GM23338 (cell line): Measurements from ENCODE around the gene RNF166. TPM values are rescaled to one million over a fixed set of nuclear protein-coding genes. Genes with fewer than 3 reads are reported as not detected.

Source experiments
- ATAC-seq: fragments of 200-7000 bp; cut with Tn5 transposase; 3 replicates; pipeline ENCODE4 v1.9.1; 2020
- DNase-seq: peaks from one replicate; pipeline ENCODE4 v3.0.0-alpha.2; 2015; ENCODE audit warnings: low spot score
- H2AFZ ChIP-seq: fragments of 200-600 bp; sonication (generic); 2 replicates; pipeline ENCODE4 v1.8.0; 2016; ENCODE audit warnings: antibody characterized with exemption, mild to moderate bottlenecking, moderate library complexity
- H3F3A ChIP-seq: fragments of 200-600 bp; sonication (generic); replicated peaks from 2 replicates; pipeline ENCODE4 v1.8.0; 2017; ENCODE audit warnings: antibody characterized with exemption, mixed run types, low read depth
- H3K27ac ChIP-seq: fragments of 200-600 bp; sonication (generic); 2 replicates; pipeline ENCODE4 v1.6.1; 2016; ENCODE audit warnings: low read depth
- H3K27me3 ChIP-seq: fragments of 200-600 bp; sonication (generic); 2 replicates; pipeline ENCODE4 v1.8.0; 2016; ENCODE audit warnings: mild to moderate bottlenecking, mixed run types, moderate library complexity; ENCODE audit not compliant: insufficient read depth
- H3K36me3 ChIP-seq: fragments of 200-600 bp; sonication (generic); 2 replicates; pipeline ENCODE4 v1.8.0; 2016; ENCODE audit warnings: mild to moderate bottlenecking; ENCODE audit not compliant: insufficient read depth
- H3K4me1 ChIP-seq: fragments of 200-600 bp; sonication (generic); 2 replicates; pipeline ENCODE4 v1.8.0; 2016; ENCODE audit warnings: mild to moderate bottlenecking, moderate library complexity; ENCODE audit not compliant: insufficient read depth
- H3K4me2 ChIP-seq: fragments of 200-600 bp; sonication (generic); 2 replicates; pipeline ENCODE4 v1.7.1; 2017; ENCODE audit warnings: mixed run types
- H3K4me3 ChIP-seq: fragments of 200-600 bp; sonication (generic); 2 replicates; pipeline ENCODE4 v1.6.1; 2016; ENCODE audit warnings: mixed run types
- H3K79me2 ChIP-seq: fragments of 200-600 bp; sonication (generic); replicated peaks from 2 replicates; pipeline ENCODE4 v1.8.0; 2017; ENCODE audit warnings: mild to moderate bottlenecking; ENCODE audit not compliant: insufficient read depth
- H3K9me2 ChIP-seq: fragments of 200-600 bp; sonication (generic); 2 replicates; pipeline ENCODE4 v1.8.0; 2017; ENCODE audit not compliant: insufficient read depth
- H4K20me1 ChIP-seq: fragments of 200-600 bp; sonication (generic); replicated peaks from 2 replicates; pipeline ENCODE4 v1.8.0; 2017; ENCODE audit warnings: mild to moderate bottlenecking; ENCODE audit not compliant: insufficient read depth
- H3K27ac Mint-ChIP-seq: 2 replicates; pipeline ENCODE4 v1.8.0; 2020; ENCODE audit warnings: inconsistent platforms, mild to moderate bottlenecking, moderate library complexity, mixed read lengths
- H3K27me3 Mint-ChIP-seq: 3 replicates; pipeline ENCODE4 v1.8.0; 2022; ENCODE audit warnings: low read depth, mild to moderate bottlenecking, moderate library complexity, mixed read lengths, inconsistent platforms; ENCODE audit not compliant: insufficient read depth, poor library complexity
- H3K36me3 Mint-ChIP-seq: 3 replicates; pipeline ENCODE4 v1.8.0; 2021; ENCODE audit warnings: low read depth, mild to moderate bottlenecking, inconsistent platforms, moderate library complexity, mixed read lengths
- H3K4me1 Mint-ChIP-seq: 3 replicates; pipeline ENCODE4 v1.8.0; 2020; ENCODE audit warnings: mild to moderate bottlenecking, inconsistent platforms, mixed read lengths
- H3K4me3 Mint-ChIP-seq: 3 replicates; pipeline ENCODE4 v1.8.0; 2021; ENCODE audit warnings: moderate library complexity, mild to moderate bottlenecking, inconsistent platforms, mixed read lengths
- H3K9me3 Mint-ChIP-seq: 3 replicates; pipeline ENCODE4 v1.8.0; 2020; ENCODE audit warnings: moderate library complexity, mild to moderate bottlenecking, inconsistent platforms, mixed read lengths
- CREB1 ChIP-seq: fragments of 250-450 bp; sonication (Bioruptor Pico); IDR thresholded peaks from 2 replicates; pipeline ENCODE4 v1.5.0; 2020; ENCODE audit warnings: low read depth, mild to moderate bottlenecking, moderate library complexity
- ETS1 ChIP-seq: IDR thresholded peaks from 2 replicates; pipeline ENCODE4 v1.6.1; 2016; ENCODE audit warnings: antibody characterized with exemption
- EZH2 ChIP-seq: fragments of 200-600 bp; sonication (generic); IDR thresholded peaks from one replicate; pipeline ENCODE4 v1.8.0; 2017; ENCODE audit warnings: antibody characterized with exemption, mild to moderate bottlenecking, low read depth; ENCODE audit not compliant: unreplicated experiment
- EZH2phosphoT487 ChIP-seq: fragments of 200-600 bp; sonication (generic); IDR thresholded peaks from one replicate; pipeline ENCODE4 v1.8.1; 2018; ENCODE audit warnings: antibody characterized with exemption; ENCODE audit not compliant: unreplicated experiment
- JUNB ChIP-seq: IDR thresholded peaks from one replicate; pipeline ENCODE4 v1.6.1; 2016; ENCODE audit warnings: antibody characterized with exemption; ENCODE audit not compliant: unreplicated experiment
- NANOG ChIP-seq: IDR thresholded peaks from 2 replicates; pipeline ENCODE4 v1.6.1; 2016; ENCODE audit warnings: antibody characterized with exemption, borderline replicate concordance
- POLR2AphosphoS5 ChIP-seq: IDR thresholded peaks from 2 replicates; pipeline ENCODE4 v1.6.1; 2016; ENCODE audit warnings: antibody characterized with exemption, low read depth
- REST ChIP-seq: IDR thresholded peaks from one replicate; pipeline ENCODE4 v1.6.1; 2018; ENCODE audit warnings: antibody characterized with exemption; ENCODE audit not compliant: unreplicated experiment
- STAT1 ChIP-seq: IDR thresholded peaks from one replicate; pipeline ENCODE4 v1.6.1; 2016; ENCODE audit warnings: antibody characterized with exemption; ENCODE audit not compliant: unreplicated experiment
- ZNF114 ChIP-seq: fragments of 250-450 bp; sonication (Bioruptor Pico); IDR thresholded peaks from 2 replicates; pipeline ENCODE4 v1.5.0; 2020; ENCODE audit warnings: mild to moderate bottlenecking, moderate library complexity
- ZNF331 ChIP-seq: fragments of 250-450 bp; sonication (Bioruptor Pico); IDR thresholded peaks from 2 replicates; pipeline ENCODE4 v1.5.0; 2020; ENCODE audit warnings: low read depth, mild to moderate bottlenecking, moderate library complexity
- polyA plus RNA-seq: library from polyadenylated mRNA; unstranded; fragments of >200 nt; fragmentation: Nextera tagmentation; extraction: Ambion mirVana; gene quantifications from 2 replicates; pipeline ENCODE4 v1.2.1, GENCODE V29; 2016
- total RNA-seq: library from RNA; depleted of rRNA; stranded (reverse); fragments of >200 nt; shearing (Covaris generic); gene quantifications from 2 replicates; pipeline ENCODE4 v1.2.3, GENCODE V29; 2014
- TF ChIP-seq, protein P1 (sequence below): fragments of 250-450 bp; sonication (Bioruptor Pico); IDR thresholded peaks from 2 replicates; pipeline ENCODE4 v1.5.0; 2020; ENCODE audit warnings: mild to moderate bottlenecking, moderate library complexity
- TF ChIP-seq, protein P2 (sequence below), 2 experiments: fragments of 200-600 bp in 1 of 2; sonication (generic) in 1 of 2; conservative IDR thresholded peaks; 2 replicates each; pipeline versions ENCODE4 v1.5.1 to v1.6.1; 2016 to 2017; ENCODE audit warnings: antibody characterized with exemption in 2 of 2, low read depth in 2 of 2, mild to moderate bottlenecking in 2 of 2, moderate library complexity in 1 of 2

Gene RNF166
- total and polyA plus RNA-seq, 2 experiments from 2014 or later, result 24.9 to 43.4 TPM

DNA sequence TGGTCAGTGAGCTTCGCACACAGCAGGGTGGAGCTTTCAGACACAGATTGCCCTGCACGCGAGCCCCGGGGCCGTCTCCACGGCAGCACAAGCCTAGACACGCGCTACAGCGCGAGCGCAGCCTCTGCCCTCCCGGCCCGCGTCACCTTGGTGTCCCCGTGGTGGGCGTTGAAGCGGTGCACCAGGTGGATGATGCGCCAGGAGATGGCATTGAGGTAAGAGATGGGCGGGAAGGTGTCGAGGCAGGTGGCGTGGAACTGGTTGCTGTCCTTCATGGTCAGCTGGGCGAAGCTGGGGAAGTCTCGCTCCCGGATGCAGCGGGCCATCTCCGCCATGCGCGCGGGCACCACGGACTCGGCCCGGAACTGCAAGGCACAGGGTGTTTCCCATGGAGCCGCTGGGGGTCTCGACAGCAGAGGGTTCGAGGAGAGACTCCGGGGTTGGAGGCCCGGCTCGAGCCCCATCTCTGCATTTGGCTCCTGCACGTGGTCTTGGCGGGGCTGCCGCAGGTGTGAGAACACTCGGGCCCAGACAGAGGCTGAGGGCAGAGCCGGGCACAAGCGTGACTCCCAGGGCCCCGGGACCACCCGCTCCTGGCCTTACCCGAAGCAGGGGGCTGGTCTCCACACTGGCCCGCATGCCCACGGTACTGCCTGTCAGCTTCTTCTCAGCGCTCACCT is 51.0 kb downstream of the RNF166 start:
- no peak for ATAC-seq
- Histone ChIP-seq H3K27me3 (no peaks in the 10 kb centered on the region), H3K4me3 (no peak overlapping the region), H3K79me2 (peaks cover 23% of the 10 kb centered on the region), H3K27ac (no peak overlapping the region), H3K36me3 (peaks cover 7% of the 10 kb centered on the region), H4K20me1 (peaks cover 18% of the 10 kb centered on the region; the same call in 1 of the 2 replicates), H3K4me2 (no peak overlapping the region), H3K4me1 (peaks cover 4% of the 10 kb centered on the region; the same call in 1 of the 2 replicates), H2AFZ (no peak overlapping the region), H3K9me2 (no peaks in the 10 kb centered on the region), H3F3A (0 out of 2 replicates have a peak, but pooled peaks cover 7% of the 10 kb centered on the region)
- Mint-ChIP-seq H3K27me3 (peaks cover 2% of the 10 kb centered on the region), H3K9me3 (no peaks in the 10 kb centered on the region), H3K4me1 (peaks cover 4% of the 10 kb centered on the region; the same call in 2 of the 3 replicates), H3K36me3 (peaks cover 17% of the 10 kb centered on the region), H3K4me3 (no peak overlapping the region), H3K27ac (peak overlapping the region; percentile 31; the same call in 1 of the 2 replicates)
- TF ChIP-seq POLR2AphosphoS5 (no peak), REST (no peak), ZNF114 (no peak), STAT1 (no peak), EZH2phosphoT487 (no peak), NANOG (no peak), EZH2 (no peak), ZNF331 (CRISPR knock-in tag) (no peak), JUNB (no peak), CREB1 (no peak), ETS1 (no peak)
- TF ChIP-seq, protein P1, sequence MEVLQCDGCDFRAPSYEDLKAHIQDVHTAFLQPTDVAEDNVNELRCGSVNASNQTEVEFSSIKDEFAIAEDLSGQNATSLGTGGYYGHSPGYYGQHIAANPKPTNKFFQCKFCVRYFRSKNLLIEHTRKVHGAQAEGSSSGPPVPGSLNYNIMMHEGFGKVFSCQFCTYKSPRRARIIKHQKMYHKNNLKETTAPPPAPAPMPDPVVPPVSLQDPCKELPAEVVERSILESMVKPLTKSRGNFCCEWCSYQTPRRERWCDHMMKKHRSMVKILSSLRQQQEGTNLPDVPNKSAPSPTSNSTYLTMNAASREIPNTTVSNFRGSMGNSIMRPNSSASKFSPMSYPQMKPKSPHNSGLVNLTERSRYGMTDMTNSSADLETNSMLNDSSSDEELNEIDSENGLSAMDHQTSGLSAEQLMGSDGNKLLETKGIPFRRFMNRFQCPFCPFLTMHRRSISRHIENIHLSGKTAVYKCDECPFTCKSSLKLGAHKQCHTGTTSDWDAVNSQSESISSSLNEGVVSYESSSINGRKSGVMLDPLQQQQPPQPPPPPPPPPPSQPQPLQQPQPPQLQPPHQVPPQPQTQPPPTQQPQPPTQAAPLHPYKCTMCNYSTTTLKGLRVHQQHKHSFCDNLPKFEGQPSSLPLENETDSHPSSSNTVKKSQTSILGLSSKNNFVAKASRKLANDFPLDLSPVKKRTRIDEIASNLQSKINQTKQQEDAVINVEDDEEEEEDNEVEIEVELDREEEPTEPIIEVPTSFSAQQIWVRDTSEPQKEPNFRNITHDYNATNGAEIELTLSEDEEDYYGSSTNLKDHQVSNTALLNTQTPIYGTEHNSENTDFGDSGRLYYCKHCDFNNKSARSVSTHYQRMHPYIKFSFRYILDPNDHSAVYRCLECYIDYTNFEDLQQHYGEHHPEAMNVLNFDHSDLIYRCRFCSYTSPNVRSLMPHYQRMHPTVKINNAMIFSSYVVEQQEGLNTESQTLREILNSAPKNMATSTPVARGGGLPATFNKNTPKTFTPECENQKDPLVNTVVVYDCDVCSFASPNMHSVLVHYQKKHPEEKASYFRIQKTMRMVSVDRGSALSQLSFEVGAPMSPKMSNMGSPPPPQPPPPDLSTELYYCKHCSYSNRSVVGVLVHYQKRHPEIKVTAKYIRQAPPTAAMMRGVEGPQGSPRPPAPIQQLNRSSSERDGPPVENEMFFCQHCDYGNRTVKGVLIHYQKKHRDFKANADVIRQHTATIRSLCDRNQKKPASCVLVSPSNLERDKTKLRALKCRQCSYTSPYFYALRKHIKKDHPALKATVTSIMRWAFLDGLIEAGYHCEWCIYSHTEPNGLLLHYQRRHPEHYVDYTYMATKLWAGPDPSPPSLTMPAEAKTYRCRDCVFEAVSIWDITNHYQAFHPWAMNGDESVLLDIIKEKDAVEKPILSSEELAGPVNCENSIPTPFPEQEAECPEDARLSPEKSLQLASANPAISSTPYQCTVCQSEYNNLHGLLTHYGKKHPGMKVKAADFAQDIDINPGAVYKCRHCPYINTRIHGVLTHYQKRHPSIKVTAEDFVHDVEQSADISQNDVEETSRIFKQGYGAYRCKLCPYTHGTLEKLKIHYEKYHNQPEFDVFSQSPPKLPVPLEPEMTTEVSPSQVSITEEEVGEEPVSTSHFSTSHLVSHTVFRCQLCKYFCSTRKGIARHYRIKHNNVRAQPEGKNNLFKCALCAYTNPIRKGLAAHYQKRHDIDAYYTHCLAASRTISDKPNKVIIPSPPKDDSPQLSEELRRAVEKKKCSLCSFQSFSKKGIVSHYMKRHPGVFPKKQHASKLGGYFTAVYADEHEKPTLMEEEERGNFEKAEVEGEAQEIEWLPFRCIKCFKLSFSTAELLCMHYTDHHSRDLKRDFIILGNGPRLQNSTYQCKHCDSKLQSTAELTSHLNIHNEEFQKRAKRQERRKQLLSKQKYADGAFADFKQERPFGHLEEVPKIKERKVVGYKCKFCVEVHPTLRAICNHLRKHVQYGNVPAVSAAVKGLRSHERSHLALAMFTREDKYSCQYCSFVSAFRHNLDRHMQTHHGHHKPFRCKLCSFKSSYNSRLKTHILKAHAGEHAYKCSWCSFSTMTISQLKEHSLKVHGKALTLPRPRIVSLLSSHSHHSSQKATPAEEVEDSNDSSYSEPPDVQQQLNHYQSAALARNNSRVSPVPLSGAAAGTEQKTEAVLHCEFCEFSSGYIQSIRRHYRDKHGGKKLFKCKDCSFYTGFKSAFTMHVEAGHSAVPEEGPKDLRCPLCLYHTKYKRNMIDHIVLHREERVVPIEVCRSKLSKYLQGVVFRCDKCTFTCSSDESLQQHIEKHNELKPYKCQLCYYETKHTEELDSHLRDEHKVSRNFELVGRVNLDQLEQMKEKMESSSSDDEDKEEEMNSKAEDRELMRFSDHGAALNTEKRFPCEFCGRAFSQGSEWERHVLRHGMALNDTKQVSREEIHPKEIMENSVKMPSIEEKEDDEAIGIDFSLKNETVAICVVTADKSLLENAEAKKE, result no peak
- TF ChIP-seq, protein P2, sequence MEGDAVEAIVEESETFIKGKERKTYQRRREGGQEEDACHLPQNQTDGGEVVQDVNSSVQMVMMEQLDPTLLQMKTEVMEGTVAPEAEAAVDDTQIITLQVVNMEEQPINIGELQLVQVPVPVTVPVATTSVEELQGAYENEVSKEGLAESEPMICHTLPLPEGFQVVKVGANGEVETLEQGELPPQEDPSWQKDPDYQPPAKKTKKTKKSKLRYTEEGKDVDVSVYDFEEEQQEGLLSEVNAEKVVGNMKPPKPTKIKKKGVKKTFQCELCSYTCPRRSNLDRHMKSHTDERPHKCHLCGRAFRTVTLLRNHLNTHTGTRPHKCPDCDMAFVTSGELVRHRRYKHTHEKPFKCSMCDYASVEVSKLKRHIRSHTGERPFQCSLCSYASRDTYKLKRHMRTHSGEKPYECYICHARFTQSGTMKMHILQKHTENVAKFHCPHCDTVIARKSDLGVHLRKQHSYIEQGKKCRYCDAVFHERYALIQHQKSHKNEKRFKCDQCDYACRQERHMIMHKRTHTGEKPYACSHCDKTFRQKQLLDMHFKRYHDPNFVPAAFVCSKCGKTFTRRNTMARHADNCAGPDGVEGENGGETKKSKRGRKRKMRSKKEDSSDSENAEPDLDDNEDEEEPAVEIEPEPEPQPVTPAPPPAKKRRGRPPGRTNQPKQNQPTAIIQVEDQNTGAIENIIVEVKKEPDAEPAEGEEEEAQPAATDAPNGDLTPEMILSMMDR (conservative IDR thresholded peaks at IDR 0.05; ENCODE audit: low read depth in 2 of 2), result no peak
- DNase-seq, result no peak
